ENCODE data around the gene LRRC61. TPM values are rescaled to one million over a fixed set of nuclear protein-coding genes. Genes with fewer than 3 reads are reported as not detected.
"Not testable (repeated sequence)": the region's sequence is repeated elsewhere in the genome, so short reads cannot be mapped to it uniquely, and the experiment has no call there.

LRRC61 gene
- total RNA-seq, 6 experiments from 2014 or later = not detected

GRCh38 chr7:150307129-150307528 is 16.0 kb upstream of the LRRC61 start:
- Mint-ChIP-seq H3K27ac (no peak overlapping the region), H3K9me3 (peaks cover 11% of the 10 kb centered on the region), H3K4me3 (no peak overlapping the region), H3K36me3 (ENCODE audit: low read depth) (no peaks in the 10 kb centered on the region; the same call in 1 of the 2 replicates), H3K4me1 (ENCODE audit: low read depth) (peaks cover 10% of the 10 kb centered on the region; the same call in 1 of the 2 replicates), H3K27me3 (ENCODE audit: insufficient read depth) (peaks cover 2% of the 10 kb centered on the region)
- DNase-seq = no peak
- no peak for TF ChIP-seq CTCF (IDR thresholded peaks at IDR 0.05)

GRCh38 chr7:150307904-150308303 is 15.3 kb upstream of the LRRC61 start:
- no peaks in the 10 kb centered on the region; the same call in 1 of the 2 replicates for H3K36me3 Mint-ChIP-seq (ENCODE audit: low read depth)
- H3K4me1 Mint-ChIP-seq (ENCODE audit: low read depth) = peaks cover 10% of the 10 kb centered on the region; the same call in 1 of the 2 replicates
- H3K4me3 Mint-ChIP-seq = peak overlapping the region; percentile 50; the same call in 1 of the 2 replicates
- DNase-seq = no peak
- TF ChIP-seq CTCF (IDR thresholded peaks at IDR 0.05) = no peak
- H3K9me3 Mint-ChIP-seq = peaks cover 11% of the 10 kb centered on the region
- peaks cover 2% of the 10 kb centered on the region for H3K27me3 Mint-ChIP-seq (ENCODE audit: insufficient read depth)
- H3K27ac Mint-ChIP-seq = no peak overlapping the region

GRCh38 chr7:150308575-150308974 is 14.6 kb upstream of the LRRC61 start:
- no peak for TF ChIP-seq CTCF (IDR thresholded peaks at IDR 0.05)
- Mint-ChIP-seq H3K27ac (no peak overlapping the region), H3K27me3 (ENCODE audit: insufficient read depth) (peaks cover 2% of the 10 kb centered on the region), H3K9me3 (peaks cover 11% of the 10 kb centered on the region), H3K36me3 (ENCODE audit: low read depth) (no peaks in the 10 kb centered on the region; the same call in 1 of the 2 replicates), H3K4me1 (ENCODE audit: low read depth) (peaks cover 10% of the 10 kb centered on the region; the same call in 1 of the 2 replicates), H3K4me3 (peak overlapping the region; percentile 50; the same call in 1 of the 2 replicates)
- no peak for DNase-seq

- Mint-ChIP-seq H3K36me3 (ENCODE audit: low read depth) (no peaks in the 10 kb centered on the region; the same call in 1 of the 2 replicates), H3K4me1 (ENCODE audit: low read depth) (peaks cover 10% of the 10 kb centered on the region; the same call in 1 of the 2 replicates), H3K27me3 (ENCODE audit: insufficient read depth) (peaks cover 4% of the 10 kb centered on the region), H3K4me3 (no peak overlapping the region), H3K9me3 (peaks cover 11% of the 10 kb centered on the region), H3K27ac (no peak overlapping the region)
- no peak for DNase-seq
- TF ChIP-seq CTCF (IDR thresholded peaks at IDR 0.05) = no peak
These were observed 12.0 kb upstream of the LRRC61 start for GRCh38 chr7:150311146-150311545.

- Mint-ChIP-seq H3K36me3 (ENCODE audit: low read depth) (no peaks in the 10 kb centered on the region; the same call in 1 of the 2 replicates), H3K9me3 (peaks cover 11% of the 10 kb centered on the region), H3K4me3 (no peak overlapping the region), H3K4me1 (ENCODE audit: low read depth) (peaks cover 10% of the 10 kb centered on the region; the same call in 1 of the 2 replicates), H3K27me3 (ENCODE audit: insufficient read depth) (peaks cover 4% of the 10 kb centered on the region), H3K27ac (no peak overlapping the region)
- TF ChIP-seq CTCF (IDR thresholded peaks at IDR 0.05) = no peak
- peak; percentile 5 for DNase-seq
These were observed 11.4 kb upstream of the LRRC61 start for GRCh38 chr7:150311711-150312110.

GRCh38 chr7:150312649-150313366 is 10.3 kb upstream of the LRRC61 start:
- not testable (repeated sequence) for H3K36me3 Mint-ChIP-seq (ENCODE audit: low read depth); H3K4me1 Mint-ChIP-seq (ENCODE audit: low read depth); H3K9me3 Mint-ChIP-seq; H3K4me3 Mint-ChIP-seq; H3K27ac Mint-ChIP-seq; H3K27me3 Mint-ChIP-seq (ENCODE audit: insufficient read depth)
- DNase-seq = peak; percentile 11
